HFF-Myc (cell line): Measurements from ENCODE around the gene ACP7.
"Not testable (repeated sequence)": the region's sequence is repeated elsewhere in the genome, so short reads cannot be mapped to it uniquely, and the experiment has no call there.

Experiments
- DNase-seq: peaks from one replicate; pipeline ENCODE4 v3.0.0-alpha.2; 2011; ENCODE audit warnings: low read depth; ENCODE audit errors: extremely low read depth
- H3K4me3 ChIP-seq: replicated peaks from 2 replicates; pipeline ENCODE4 v1.5.1; 2011; ENCODE audit warnings: low read depth, mild to moderate bottlenecking, control low read depth, low read length
- TF ChIP-seq, protein P1 (sequence below): IDR thresholded peaks from 2 replicates; pipeline ENCODE4 v1.5.1; 2012; ENCODE audit warnings: mild to moderate bottlenecking, low read depth, low read length, control low read depth; ENCODE audit errors: missing control alignments

Gene ACP7

DNA sequence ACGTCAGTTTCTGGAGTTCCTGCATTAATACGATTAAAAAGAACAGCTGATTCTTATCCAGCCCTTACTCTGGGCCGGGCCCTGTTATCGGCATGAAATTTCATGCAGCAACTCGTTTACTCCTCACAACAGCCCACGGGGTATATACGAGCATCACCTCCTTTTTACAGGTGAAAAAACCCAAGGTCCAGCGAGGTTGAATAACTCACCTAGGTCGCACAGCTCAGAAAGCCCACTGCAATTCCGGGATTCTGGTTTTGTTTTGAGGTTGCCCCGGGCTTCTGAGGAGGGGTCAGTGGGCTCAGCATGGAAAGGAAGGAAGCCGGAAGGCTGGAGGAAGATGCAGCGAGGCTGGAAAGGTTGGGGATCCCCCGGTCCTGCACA, 577 bp upstream of the ACP7 start:
- TF ChIP-seq, protein P1, sequence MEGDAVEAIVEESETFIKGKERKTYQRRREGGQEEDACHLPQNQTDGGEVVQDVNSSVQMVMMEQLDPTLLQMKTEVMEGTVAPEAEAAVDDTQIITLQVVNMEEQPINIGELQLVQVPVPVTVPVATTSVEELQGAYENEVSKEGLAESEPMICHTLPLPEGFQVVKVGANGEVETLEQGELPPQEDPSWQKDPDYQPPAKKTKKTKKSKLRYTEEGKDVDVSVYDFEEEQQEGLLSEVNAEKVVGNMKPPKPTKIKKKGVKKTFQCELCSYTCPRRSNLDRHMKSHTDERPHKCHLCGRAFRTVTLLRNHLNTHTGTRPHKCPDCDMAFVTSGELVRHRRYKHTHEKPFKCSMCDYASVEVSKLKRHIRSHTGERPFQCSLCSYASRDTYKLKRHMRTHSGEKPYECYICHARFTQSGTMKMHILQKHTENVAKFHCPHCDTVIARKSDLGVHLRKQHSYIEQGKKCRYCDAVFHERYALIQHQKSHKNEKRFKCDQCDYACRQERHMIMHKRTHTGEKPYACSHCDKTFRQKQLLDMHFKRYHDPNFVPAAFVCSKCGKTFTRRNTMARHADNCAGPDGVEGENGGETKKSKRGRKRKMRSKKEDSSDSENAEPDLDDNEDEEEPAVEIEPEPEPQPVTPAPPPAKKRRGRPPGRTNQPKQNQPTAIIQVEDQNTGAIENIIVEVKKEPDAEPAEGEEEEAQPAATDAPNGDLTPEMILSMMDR = no peak
- no peak overlapping the region for H3K4me3 ChIP-seq
- DNase-seq = no peak

DNA sequence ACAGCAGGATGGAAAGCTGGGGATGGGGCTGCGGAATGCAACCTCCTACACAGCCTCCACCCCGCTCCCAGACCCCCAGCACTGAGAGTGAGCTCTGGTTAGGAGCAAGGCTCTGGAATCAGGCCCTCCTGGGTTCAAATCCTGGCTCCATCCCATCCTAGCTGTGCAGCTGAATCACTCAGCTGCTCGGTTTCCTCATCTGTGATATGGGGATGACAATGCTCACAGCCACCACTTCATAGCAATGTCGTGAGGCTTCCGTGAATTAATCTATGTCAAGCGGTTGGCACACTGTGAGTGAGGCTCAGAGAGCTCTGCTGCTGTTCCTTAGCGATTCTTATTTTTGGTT, 538 bp downstream of the ACP7 start:
- TF ChIP-seq, protein P1 = no peak
- no peak overlapping the region for H3K4me3 ChIP-seq

DNA sequence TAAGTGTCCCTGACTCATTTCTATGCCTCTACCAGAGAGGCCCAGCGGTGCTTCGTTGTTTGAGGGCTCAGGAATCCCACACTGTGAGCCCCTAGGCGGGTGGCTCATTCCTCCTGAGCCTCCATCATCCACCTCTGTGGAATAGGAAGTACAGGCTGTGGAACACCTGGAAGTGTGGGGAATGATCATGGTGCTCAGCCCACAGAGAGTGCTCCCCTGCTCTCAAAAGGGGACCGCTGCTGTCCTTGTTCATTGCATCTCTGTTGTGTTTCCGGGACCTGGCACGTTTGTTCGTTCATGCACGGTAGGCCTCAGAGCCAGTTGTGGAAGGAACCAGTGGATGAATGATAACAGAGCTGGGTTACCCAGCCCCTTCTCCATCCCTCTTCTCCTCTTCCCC, 1.2 kb downstream of the ACP7 start:
- no peak for DNase-seq
- no peak overlapping the region for H3K4me3 ChIP-seq
- TF ChIP-seq, protein P1 = no peak

More for the DNA sequence above, 538 bp downstream of the ACP7 start:
- DNase-seq = no peak

DNA sequence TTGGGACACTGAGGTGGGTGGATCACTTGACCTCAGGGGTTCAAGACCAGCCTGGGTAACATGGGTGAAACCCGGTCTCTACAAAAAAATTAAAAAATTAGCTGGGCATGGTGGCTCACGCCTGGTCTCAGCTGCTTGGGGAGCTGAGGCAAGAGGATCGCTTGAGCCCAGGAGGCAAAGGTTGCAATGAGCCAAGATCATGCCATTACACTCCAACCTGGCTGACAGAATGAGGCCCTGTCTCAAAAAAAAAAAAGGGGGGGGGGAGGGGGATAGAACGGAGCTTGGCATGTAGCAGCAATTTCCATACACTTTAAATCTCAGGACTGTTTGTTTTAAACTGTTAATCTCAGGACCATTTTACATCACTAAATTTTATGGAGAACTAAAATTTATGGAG, 2.2 kb downstream of the ACP7 start:
- H3K4me3 ChIP-seq = no peak overlapping the region
- no peak for DNase-seq
- TF ChIP-seq, protein P1 = no peak

DNA sequence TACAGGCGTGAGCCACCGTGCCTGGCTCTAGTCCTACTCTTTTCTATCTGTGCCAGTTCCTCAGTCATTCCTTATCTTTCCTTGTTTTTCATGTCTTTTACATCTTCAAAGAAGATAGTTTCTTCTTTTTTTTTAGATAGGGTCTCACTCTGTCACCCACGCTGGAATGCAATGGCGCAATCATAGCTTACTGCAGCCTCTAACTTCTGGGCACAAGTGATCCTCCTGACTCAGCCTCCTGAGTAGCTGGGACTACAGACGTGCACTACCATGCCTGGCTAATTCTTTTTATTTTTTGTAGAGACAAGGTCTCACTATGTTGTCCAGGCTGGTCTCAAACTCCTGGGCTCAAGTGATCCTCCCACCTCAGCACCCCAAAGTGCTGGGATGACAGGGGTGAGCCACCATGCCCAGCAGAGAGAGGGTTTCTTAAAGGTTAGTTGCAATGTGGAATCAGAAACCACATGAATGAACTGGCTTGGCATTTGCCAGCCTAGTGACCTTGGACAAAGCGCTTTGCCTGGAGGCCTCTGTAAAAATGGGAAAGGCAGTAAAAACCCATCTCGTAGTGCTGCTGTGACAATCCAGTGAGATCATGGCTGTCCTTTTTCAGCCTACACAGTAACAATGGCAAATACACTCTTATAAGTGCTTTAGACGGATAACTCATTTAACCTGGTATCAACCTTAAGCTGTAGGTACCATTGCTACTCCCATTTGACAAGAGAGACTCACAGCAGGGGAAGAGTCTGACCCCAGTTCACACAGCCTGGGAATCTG, 3.9 kb downstream of the ACP7 start:
- H3K4me3 ChIP-seq = no peak overlapping the region
- DNase-seq = no peak
- TF ChIP-seq, protein P1 = no peak

DNA sequence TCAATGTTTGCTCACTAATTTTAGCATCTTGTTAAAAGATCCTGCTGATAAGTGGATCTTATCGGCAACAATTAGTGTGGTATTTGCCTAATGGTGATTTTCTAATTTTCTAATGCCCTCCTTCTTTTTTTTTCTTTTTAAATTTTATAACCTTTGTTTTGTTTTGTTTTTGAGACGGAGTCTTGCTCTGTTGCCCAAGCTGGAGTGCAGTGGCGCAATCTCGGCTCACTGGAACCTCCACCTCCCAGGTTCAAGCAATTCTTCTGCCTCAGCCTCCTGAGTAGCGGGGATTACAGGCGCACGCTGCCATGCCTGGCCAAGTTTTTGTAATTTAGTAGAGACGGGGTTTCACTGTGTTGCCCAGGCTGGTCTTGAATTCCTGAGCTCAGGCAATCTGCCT, 5.8 kb downstream of the ACP7 start:
- not testable (repeated sequence) for H3K4me3 ChIP-seq

DNA sequence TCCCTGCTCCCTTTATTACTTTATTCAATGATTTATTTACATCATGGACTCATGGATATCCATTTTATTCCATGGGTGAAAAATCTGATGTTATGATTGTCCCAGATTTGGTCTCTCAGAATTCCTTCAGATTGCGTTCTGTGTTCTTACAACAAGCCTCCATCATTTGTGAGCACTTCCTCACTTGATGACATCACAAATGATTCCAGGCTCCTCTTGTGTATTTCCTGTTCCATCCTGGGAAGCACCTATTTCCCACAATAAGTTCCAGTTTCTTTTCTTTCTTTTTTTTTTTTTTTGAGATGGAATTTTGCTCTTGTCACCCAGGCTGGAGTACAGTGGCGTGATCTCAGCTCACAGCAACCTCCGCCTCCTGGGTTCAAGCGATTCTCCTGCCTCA, 6.7 kb downstream of the ACP7 start:
- DNase-seq = no peak
- TF ChIP-seq, protein P1 = no peak
- H3K4me3 ChIP-seq = no peak overlapping the region

More for the DNA sequence above, 5.8 kb downstream of the ACP7 start:
- not testable (repeated sequence) for DNase-seq

DNA sequence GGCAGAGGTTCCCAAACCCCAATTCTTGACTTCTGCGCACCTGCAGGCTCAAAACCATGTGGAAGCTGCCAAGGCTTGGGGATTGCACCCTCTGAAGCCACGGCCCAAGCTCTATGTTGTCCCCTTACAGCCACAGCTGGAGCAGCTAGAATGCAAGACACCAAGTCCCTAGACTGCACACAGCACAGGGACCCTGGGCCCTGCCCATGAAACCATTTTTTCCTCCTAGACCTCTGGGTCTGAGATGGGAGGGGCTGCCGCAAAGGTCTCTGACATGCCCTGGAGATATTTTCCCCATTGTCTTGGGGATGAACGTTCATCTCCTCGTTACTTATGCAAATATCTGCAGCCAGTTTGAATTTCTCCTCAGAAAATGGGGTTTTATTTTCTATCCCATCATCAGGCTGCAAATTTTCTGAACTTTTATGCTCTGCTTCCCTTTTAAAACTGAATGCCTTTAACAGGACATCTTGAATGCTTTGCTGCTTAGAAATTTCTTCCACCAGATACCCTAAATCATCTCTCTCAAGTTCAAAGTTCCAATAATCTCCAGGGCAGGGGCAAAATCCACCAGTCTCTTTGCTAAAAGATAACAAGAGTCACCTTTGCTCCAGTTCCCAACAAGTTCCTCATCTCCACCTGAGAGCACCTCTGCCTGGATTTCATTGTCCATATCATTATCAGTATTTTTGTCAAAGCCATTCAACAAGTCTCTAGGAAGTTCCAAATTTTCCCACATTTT, 11.8 kb downstream of the ACP7 start:
- DNase-seq, H3K4me3 ChIP-seq: not testable (repeated sequence)
